Neural cell (in vitro differentiated cells): ENCODE measurements around the gene NES.

Experiments
- CTCF ChIP-seq: fragments of 450-650 bp; IDR thresholded peaks from 2 replicates; pipeline ENCODE4 v1.5.1; 2014; ENCODE audit warnings: antibody characterized with exemption, mild to moderate bottlenecking, moderate library complexity; ENCODE audit not compliant: poor library complexity, severe bottlenecking
- EZH2 ChIP-seq: fragments of 200-600, 300-800 bp; shearing (Covaris generic), sonication (generic); IDR thresholded peaks from 2 replicates; pipeline ENCODE4 v1.6.1; 2014; ENCODE audit warnings: antibody characterized with exemption, low read length, borderline replicate concordance, mild to moderate bottlenecking; ENCODE audit not compliant: insufficient read depth, poor library complexity, severe bottlenecking
- RAD21 ChIP-seq: fragments of 450-650 bp; conservative IDR thresholded peaks from 2 replicates; pipeline ENCODE4 v1.6.1; 2014; ENCODE audit warnings: antibody characterized with exemption, mild to moderate bottlenecking, moderate library complexity
- TAF1 ChIP-seq: IDR thresholded peaks from 2 replicates; pipeline ENCODE4 v1.6.1; 2012; ENCODE audit warnings: low read depth
- TF ChIP-seq, protein P1 (sequence below): IDR thresholded peaks from 2 replicates; pipeline ENCODE4 v1.6.1; 2012; ENCODE audit warnings: borderline replicate concordance

- TF ChIP-seq RAD21 (no peak), CTCF (no peak), EZH2 (no peak), TAF1 (no peak)
- TF ChIP-seq, protein P1, sequence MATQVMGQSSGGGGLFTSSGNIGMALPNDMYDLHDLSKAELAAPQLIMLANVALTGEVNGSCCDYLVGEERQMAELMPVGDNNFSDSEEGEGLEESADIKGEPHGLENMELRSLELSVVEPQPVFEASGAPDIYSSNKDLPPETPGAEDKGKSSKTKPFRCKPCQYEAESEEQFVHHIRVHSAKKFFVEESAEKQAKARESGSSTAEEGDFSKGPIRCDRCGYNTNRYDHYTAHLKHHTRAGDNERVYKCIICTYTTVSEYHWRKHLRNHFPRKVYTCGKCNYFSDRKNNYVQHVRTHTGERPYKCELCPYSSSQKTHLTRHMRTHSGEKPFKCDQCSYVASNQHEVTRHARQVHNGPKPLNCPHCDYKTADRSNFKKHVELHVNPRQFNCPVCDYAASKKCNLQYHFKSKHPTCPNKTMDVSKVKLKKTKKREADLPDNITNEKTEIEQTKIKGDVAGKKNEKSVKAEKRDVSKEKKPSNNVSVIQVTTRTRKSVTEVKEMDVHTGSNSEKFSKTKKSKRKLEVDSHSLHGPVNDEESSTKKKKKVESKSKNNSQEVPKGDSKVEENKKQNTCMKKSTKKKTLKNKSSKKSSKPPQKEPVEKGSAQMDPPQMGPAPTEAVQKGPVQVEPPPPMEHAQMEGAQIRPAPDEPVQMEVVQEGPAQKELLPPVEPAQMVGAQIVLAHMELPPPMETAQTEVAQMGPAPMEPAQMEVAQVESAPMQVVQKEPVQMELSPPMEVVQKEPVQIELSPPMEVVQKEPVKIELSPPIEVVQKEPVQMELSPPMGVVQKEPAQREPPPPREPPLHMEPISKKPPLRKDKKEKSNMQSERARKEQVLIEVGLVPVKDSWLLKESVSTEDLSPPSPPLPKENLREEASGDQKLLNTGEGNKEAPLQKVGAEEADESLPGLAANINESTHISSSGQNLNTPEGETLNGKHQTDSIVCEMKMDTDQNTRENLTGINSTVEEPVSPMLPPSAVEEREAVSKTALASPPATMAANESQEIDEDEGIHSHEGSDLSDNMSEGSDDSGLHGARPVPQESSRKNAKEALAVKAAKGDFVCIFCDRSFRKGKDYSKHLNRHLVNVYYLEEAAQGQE: no peak
Observed at GRCh38 chr1:156658496-156658895, 18.7 kb downstream of the NES start.
